Right lobe of liver (tissue), 6 donors: ENCODE measurements around the gene CRYGC. TPM values are rescaled to one million over a fixed set of nuclear protein-coding genes. Genes with fewer than 3 reads are reported as not detected.

Source experiments
- ATAC-seq, 4 donors: fragments of 200-7000 bp; cut with Tn5 transposase; one replicate each; pipeline ENCODE4 v1.9.1; 2020; ENCODE audit warnings: mild to moderate bottlenecking in 4 of 4, moderate library complexity in 4 of 4
- DNase-seq, 3 donors: peaks; one replicate each; pipeline ENCODE4 v3.0.0-alpha.2; 2020
- H3K27ac ChIP-seq, 3 donors: fragments of 200-600 bp; one replicate each; pipeline ENCODE4 v1.8.0; 2022
- H3K27me3 ChIP-seq, 2 donors: fragments of 200-600 bp; one replicate each; pipeline ENCODE4 v1.8.0; 2022
- H3K36me3 ChIP-seq, 4 donors: fragments of 200-600 bp; sonication (generic) in 1 of 4; one replicate each; pipeline versions ENCODE4 v1.5.1 to v1.8.0; 2017 to 2022; ENCODE audit warnings: control low read depth in 1 of 4
- H3K4me1 ChIP-seq, 4 donors: fragments of 200-600 bp; sonication (generic) in 1 of 4; one replicate each; pipeline versions ENCODE4 v1.5.1 to v1.8.0; 2017 to 2022; ENCODE audit warnings: control low read depth in 1 of 4
- H3K4me3 ChIP-seq, 3 donors: fragments of 200-600 bp; one replicate each; pipeline ENCODE4 v1.8.0; 2022
- H3K9me3 ChIP-seq, 4 donors: fragments of 200-600 bp; sonication (generic) in 1 of 4; one replicate each; pipeline versions ENCODE4 v1.5.1 to v1.8.0; 2017 to 2022; ENCODE audit warnings: control low read depth in 1 of 4
- POLR2A ChIP-seq: fragments of 450-650 bp; IDR thresholded peaks from one replicate; pipeline ENCODE4 v1.6.1; 2017; ENCODE audit warnings: antibody characterized with exemption, mild to moderate bottlenecking
- WGBS: methylation state at CpG from one replicate; pipeline ENCODE4 v1.1.6; 2018; ENCODE audit warnings: low coverage, low lambda C conversion rate; ENCODE audit not compliant: insufficient coverage; ENCODE audit errors: missing lambda C conversion rate; 5-methylcytosine and 5-hydroxymethylcytosine counted together
- intact Hi-C, 2 donors: fragments of 100-400 bp; cut with DNase I; formaldehyde crosslinking; loops; one replicate each; pipeline versions ENCODE4 v1.11.2 to v1.14.1; 2022
- total RNA-seq, 6 experiments: library from RNA; depleted of rRNA in 2 of 6; stranded (reverse); fragments of >200 nt in 2 of 6; fragmentation: NEBNext Ultra II Directional in 3 of 6; extraction: Animal tissue kit (Norgen Biotek cat#: 25700) in 3 of 6; gene quantifications; one replicate each; pipeline versions ENCODE4 v1.1.0 to v1.2.4, GENCODE V29; 2016 to 2023
- TF ChIP-seq, protein P1 (sequence below), 4 donors: fragments of 200-600 bp in 3 of 4; fragments of 450-650 bp in 1 of 4; IDR thresholded peaks; one replicate each; pipeline versions ENCODE4 v1.5.1 to v1.8.0; 2016 to 2022; ENCODE audit warnings: antibody characterized with exemption in 4 of 4, mild to moderate bottlenecking in 2 of 4
- donor health status: DM: no; HTN: yes; CAD: no.
- donor health status: DM: no; HTN: no; CAD: no.
- donor health status: DM: no; HTN: no; CAD: no.
- donor health status: DM: no; HTN: yes; CAD: no.
- donor health status: DM: no; HTN: yes; CAD: no.

Gene CRYGC
- total RNA-seq, 6 experiments from 2014 or later, result not detected

DNA sequence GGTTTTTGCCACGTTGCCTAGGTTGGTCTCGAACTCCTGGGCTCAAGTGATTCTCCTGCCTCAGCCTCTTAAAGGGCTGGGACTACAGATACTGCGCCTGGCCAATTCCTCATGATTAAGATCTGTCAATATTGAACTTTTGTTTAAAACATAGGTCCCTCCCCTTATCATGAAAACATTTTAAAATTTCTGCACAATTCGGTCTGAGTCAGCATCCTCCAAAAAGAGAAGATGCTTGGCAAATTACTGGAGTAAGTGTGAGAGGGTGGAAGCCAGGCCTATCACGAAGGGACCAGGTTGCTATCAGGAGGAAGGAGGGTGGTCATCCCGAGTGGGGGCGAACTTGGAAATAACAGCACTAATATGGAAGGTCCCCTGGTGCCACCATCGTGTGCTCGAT, 44.5 kb upstream of the CRYGC start:
- 79% methylated on average over 9 of the region's 9 CpGs for WGBS
- TF ChIP-seq, protein P1, sequence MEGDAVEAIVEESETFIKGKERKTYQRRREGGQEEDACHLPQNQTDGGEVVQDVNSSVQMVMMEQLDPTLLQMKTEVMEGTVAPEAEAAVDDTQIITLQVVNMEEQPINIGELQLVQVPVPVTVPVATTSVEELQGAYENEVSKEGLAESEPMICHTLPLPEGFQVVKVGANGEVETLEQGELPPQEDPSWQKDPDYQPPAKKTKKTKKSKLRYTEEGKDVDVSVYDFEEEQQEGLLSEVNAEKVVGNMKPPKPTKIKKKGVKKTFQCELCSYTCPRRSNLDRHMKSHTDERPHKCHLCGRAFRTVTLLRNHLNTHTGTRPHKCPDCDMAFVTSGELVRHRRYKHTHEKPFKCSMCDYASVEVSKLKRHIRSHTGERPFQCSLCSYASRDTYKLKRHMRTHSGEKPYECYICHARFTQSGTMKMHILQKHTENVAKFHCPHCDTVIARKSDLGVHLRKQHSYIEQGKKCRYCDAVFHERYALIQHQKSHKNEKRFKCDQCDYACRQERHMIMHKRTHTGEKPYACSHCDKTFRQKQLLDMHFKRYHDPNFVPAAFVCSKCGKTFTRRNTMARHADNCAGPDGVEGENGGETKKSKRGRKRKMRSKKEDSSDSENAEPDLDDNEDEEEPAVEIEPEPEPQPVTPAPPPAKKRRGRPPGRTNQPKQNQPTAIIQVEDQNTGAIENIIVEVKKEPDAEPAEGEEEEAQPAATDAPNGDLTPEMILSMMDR (IDR thresholded peaks at IDR 0.05), result no peak
- no peak for TF ChIP-seq POLR2A
- no peak overlapping the region for H3K27ac ChIP-seq
- DNase-seq (no peak), ATAC-seq (no peak)
- H3K27me3 ChIP-seq, result no peaks in the 10 kb centered on the region
- H3K4me3 ChIP-seq, result no peak overlapping the region
- peaks cover 0 to 10% (median 0%) of the 10 kb centered on the region in 4 donors for H3K4me1 ChIP-seq
- intact Hi-C loops, result loop anchor here in 1 of 2 donors (10.0 kb wide), 1 partner anchor 81 kb away; the partner anchor contains the start of gene IDH1
- no peaks in the 10 kb centered on the region for H3K9me3 ChIP-seq
- no peaks in the 10 kb centered on the region for H3K36me3 ChIP-seq

DNA sequence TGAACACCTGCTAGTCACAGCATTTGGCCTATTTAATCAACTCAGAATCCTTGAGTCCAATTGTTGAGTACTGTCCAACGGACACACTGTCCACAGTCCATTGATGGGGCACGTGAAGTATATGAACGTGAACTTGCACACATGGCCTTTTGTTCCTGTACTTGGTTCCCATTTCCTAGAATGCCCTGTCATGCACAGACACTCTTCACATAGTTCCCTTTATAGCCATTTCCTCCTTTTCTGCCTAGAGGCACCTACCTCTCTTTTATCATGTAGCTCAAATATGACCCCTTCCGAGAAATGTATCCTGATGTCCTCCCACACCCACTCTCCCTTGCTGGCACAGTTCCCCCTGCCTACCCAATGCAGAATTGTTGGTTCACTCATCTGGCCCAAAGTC, 42.5 kb upstream of the CRYGC start:
- Histone ChIP-seq H3K4me1 (peaks cover 0 to 10% (median 0%) of the 10 kb centered on the region in 4 donors), H3K27me3 (no peaks in the 10 kb centered on the region), H3K36me3 (no peaks in the 10 kb centered on the region), H3K4me3 (no peak overlapping the region), H3K9me3 (no peaks in the 10 kb centered on the region), H3K27ac (no peak overlapping the region)
- ATAC-seq (peak; percentile 16 to 34 (median 26)), DNase-seq (no peak)
- intact Hi-C loops, result loop anchor here in 1 of 2 donors (10.0 kb wide), 1 partner anchor 83 kb away; the partner anchor contains the start of gene IDH1
- TF ChIP-seq, protein P1 (IDR thresholded peaks at IDR 0.05), result no peak
- TF ChIP-seq POLR2A, result no peak
- 12% methylated on average over 3 of the region's 4 CpGs for WGBS

DNA sequence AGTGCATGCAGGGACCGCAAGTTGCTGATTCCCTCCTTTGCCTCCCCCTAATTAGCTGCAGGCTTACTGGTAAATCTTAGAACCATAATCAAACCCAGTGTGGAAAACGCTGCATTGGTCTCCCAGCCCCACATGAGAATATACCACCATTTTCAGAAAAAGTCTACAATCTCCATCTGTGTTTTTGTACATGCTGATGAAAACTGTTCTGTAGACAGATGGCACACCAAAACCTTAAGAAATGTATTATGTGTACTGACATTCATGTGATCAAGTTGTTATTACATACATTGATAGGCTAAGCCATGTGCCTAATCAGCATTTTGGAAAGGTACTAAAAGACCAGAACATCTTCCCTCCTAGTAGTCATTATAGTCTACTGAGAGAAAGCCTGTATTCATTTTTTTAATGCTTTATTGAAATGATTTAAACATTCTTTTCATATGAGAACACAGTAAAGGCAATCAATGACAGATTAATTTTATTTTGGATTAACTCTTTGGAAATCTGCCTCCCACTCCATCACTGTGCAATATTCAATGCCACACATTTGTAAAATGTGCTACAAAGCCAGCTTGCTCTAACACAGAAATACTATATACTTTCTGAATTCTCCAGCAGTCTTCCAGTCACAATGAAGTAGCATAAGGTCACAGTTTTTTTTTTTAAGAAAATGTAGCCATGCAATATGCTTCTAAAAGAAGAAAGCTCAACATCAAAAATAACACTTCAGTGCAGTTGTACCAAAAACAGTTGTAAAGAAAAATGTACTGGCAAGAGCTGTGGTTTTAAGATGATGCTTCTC, 35.5 kb upstream of the CRYGC start:
- TF ChIP-seq, protein P1 (IDR thresholded peaks at IDR 0.05), result no peak
- no peak for TF ChIP-seq POLR2A
- no peaks in the 10 kb centered on the region for H3K27me3 ChIP-seq
- no peak overlapping the region for H3K4me3 ChIP-seq
- H3K36me3 ChIP-seq, result no peaks in the 10 kb centered on the region
- ATAC-seq (no peak), DNase-seq (no peak)
- 79% methylated on average over 2 of the region's 2 CpGs for WGBS
- intact Hi-C loops, result no loop called here
- H3K9me3 ChIP-seq, result no peaks in the 10 kb centered on the region
- H3K27ac ChIP-seq, result no peak overlapping the region
- no peaks in the 10 kb centered on the region for H3K4me1 ChIP-seq

DNA sequence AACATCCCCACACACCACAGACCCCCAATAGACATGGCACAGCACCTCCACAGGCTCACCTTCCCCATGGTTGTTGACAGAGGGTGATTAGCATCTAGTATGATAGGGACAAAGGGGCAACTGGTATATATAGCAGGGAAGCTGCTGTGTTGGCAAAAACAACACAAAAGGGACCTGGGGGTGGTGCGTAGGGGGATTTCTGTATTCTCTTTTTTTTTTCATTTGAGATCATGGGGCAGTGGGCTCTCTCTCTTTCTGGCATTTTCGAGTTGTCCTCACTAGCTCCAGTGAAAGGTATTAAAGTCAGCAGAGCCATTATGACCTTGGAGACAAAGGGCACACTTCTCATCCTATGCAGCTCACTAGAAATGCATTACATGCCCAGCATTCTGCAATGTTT, 33.9 kb upstream of the CRYGC start, which contains the start of gene CRYGA:
Gene CRYGA, minus strand, starts transcription at position 101 of the 400 bp plus-strand sequence. Its CDS starts 33 bp downstream, at position 68.
- intact Hi-C loops, result no loop called here
- Histone ChIP-seq H3K36me3 (no peaks in the 10 kb centered on the region), H3K4me3 (no peak within 1 kb of the TSS), H3K27me3 (no peaks in the 10 kb centered on the region), H3K4me1 (no peaks in the 10 kb centered on the region), H3K9me3 (no peaks in the 10 kb centered on the region), H3K27ac (no peak within 1 kb of the TSS)
- TF ChIP-seq POLR2A, result no peak
- TF ChIP-seq, protein P1 (IDR thresholded peaks at IDR 0.05), result no peak
- no peak for DNase-seq
- no peak for ATAC-seq
- 70% methylated on average over 2 of the region's 2 CpGs for WGBS
